Measurements from ENCODE around the gene GPR148.

Gene GPR148

GRCh38 chr2:130769343-130769907 is 40.6 kb downstream of the GPR148 start:
- no peak for DNase-seq (ENCODE audit: low read depth, low spot score)

- no peak for DNase-seq (ENCODE audit: low read depth, low spot score)
These were observed 47.7 kb downstream of the GPR148 start for GRCh38 chr2:130776550-130776949.

GRCh38 chr2:130778781-130779180 is 49.9 kb downstream of the GPR148 start:
- DNase-seq (ENCODE audit: low read depth, low spot score), result no peak

All from brain pericyte (primary cell).